ENCODE results near the gene FCGR2B. TPM values are rescaled to one million over a fixed set of nuclear protein-coding genes. Genes with fewer than 3 reads are reported as not detected.

The FCGR2B gene
- total RNA-seq, 1 experiment from 2014 or later, result 0.15 TPM

GRCh38 chr1:161727256-161727924 lies 64.4 kb downstream of the FCGR2B start:
- H3K36me3 ChIP-seq (ENCODE audit: control insufficient read depth, insufficient read depth, low read length), result no peaks in the 10 kb centered on the region; the same call in 1 of the 2 replicates
- no peak for ATAC-seq
- peak overlapping the region; percentile 75 for H3K27ac ChIP-seq (ENCODE audit: low read length)
- no peaks in the 10 kb centered on the region for H3K27me3 ChIP-seq (ENCODE audit: control insufficient read depth, insufficient read depth, low read length)
- TF ChIP-seq TCF7L2 (IDR thresholded peaks at IDR 0.05; ENCODE audit: low read depth, low read length) (no peak), SIN3A (IDR thresholded peaks at IDR 0.05; ENCODE audit: borderline replicate concordance, insufficient read depth, low read depth, low read length) (no peak), POLR2AphosphoS5 (IDR thresholded peaks at IDR 0.05; ENCODE audit: low read depth, low read length) (no peak; the same call in 1 of the 2 replicates), CTCF (IDR thresholded peaks at IDR 0.05) (no peak), REST (IDR thresholded peaks at IDR 0.05; ENCODE audit: insufficient read depth in 1 of 2, low read depth in 2 of 2, low read length in 1 of 2) (no peak)
- no peaks in the 10 kb centered on the region for H3K9me3 ChIP-seq (ENCODE audit: control insufficient read depth, insufficient read depth, low read depth, low read length)
- intact Hi-C loops (cut with micrococcal nuclease; ENCODE audit: unreplicated experiment), result no loop called here
- peak overlapping the region; percentile 56 to 89 for H3K4me3 ChIP-seq (ENCODE audit: low read depth in 2 of 2, low read length in 2 of 2)
- H3K4me1 ChIP-seq (ENCODE audit: control insufficient read depth, insufficient read depth, low read length), result peaks cover 6% of the 10 kb centered on the region; the same call in 1 of the 2 replicates
- CTCF ChIA-PET, result interaction anchor here (0.6 to 2.4 kb wide), 4 partner anchors 10 to 243 kb away, joined by 3 to 9 read pairs (median 4); no protein-coding TSS in a partner anchor
- POLR2A ChIA-PET, result no interaction called here
- no TSS peak for BruUV-seq (replicated peaks)
- in situ Hi-C loops (cut with HindIII; ENCODE audit: low pct_unique_long_range_greater_than_20kb, low sequenced_read_pairs), result loop anchor here (25.0 kb wide), 1 partner anchor 190 kb away; the partner anchor contains the start of gene FCGR3A
- no peak for DNase-seq (ENCODE audit: low read depth, low spot score)

Other genes with a start within 250 kb of the FCGR2B start
- gene FCGR2A, start 157.7 kb upstream of the FCGR2B start, total RNA-seq (2021; ENCODE audit: unreplicated experiment), result 0.28 TPM
- 0.44 TPM for gene HSPA6, start 138.6 kb upstream of the FCGR2B start, total RNA-seq (2021; ENCODE audit: unreplicated experiment)
- 0.13 TPM for gene FCGR3A, start 113.3 kb upstream of the FCGR2B start, total RNA-seq (2021; ENCODE audit: unreplicated experiment)
- gene FCGR3B, start 32.0 kb upstream of the FCGR2B start, total RNA-seq (2021; ENCODE audit: unreplicated experiment), result not detected
- gene FCRLA, start 44.1 kb downstream of the FCGR2B start, total RNA-seq (2021; ENCODE audit: unreplicated experiment), result 0.15 TPM
- 0.41 TPM for gene FCRLB, start 58.4 kb downstream of the FCGR2B start, total RNA-seq (2021; ENCODE audit: unreplicated experiment)
- 22.0 TPM for gene DUSP12, start 86.6 kb downstream of the FCGR2B start, total RNA-seq (2021; ENCODE audit: unreplicated experiment)
- 16.4 TPM for gene ATF6, start 103.2 kb downstream of the FCGR2B start, total RNA-seq (2021; ENCODE audit: unreplicated experiment)